ENCODE results near the gene SLC6A9.

The SLC6A9 gene

GRCh38 chr1:44067266-44068250 is 36.3 kb upstream of the SLC6A9 start:
- 74% methylated on average over 6 of the region's 6 CpGs for WGBS
- Histone ChIP-seq H3K9ac (ENCODE audit: low read depth, low read length) (no peak overlapping the region), H3K9me3 (ENCODE audit: insufficient read depth, low read depth, low read length) (no peaks in the 10 kb centered on the region), H3K4me3 (ENCODE audit: low read length) (no peak overlapping the region), H3K27ac (ENCODE audit: low read depth, low read length) (no peak overlapping the region), H3K36me3 (ENCODE audit: insufficient read depth, low read length) (no peaks in the 10 kb centered on the region), H3K27me3 (ENCODE audit: insufficient read depth, low read length) (no peaks in the 10 kb centered on the region), H3K4me1 (ENCODE audit: insufficient read depth, low read length) (no peaks in the 10 kb centered on the region)

DNA sequence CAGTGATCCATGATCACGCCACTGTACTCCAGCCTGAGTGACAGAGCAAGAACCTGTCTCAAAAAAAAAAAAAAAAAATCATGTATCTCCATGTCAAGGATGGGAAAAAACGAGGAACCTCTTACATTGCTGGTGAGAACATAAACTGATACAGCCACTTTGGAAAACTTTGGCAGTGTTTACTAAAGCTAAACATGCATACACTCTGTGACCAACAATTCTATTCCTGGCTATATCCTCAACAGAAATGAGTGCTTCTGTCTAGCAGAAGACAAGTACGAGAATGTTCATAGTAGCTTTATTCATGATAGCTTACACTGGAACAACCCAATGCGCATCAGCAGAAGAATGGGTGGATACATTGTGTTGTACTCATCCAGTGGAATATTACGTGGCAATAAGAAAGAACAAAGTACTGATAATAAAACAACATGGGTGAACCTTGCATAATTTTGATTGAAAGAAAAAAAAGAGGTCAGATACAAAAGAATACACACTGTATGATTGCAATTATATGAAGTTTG is 31.5 kb upstream of the SLC6A9 start:
- 87% methylated on average over 5 of the region's 5 CpGs for WGBS
- no peaks in the 10 kb centered on the region for H3K36me3 ChIP-seq (ENCODE audit: insufficient read depth, low read length)
- no peak overlapping the region for H3K4me3 ChIP-seq (ENCODE audit: low read length)
- H3K4me1 ChIP-seq (ENCODE audit: insufficient read depth, low read length) = no peaks in the 10 kb centered on the region; the same call in 1 of the 2 replicates
- no peak overlapping the region for H3K9ac ChIP-seq (ENCODE audit: low read depth, low read length)
- H3K27me3 ChIP-seq (ENCODE audit: insufficient read depth, low read length) = peaks cover 2% of the 10 kb centered on the region; the same call in 1 of the 2 replicates
- no peak overlapping the region for H3K27ac ChIP-seq (ENCODE audit: low read depth, low read length)
- H3K9me3 ChIP-seq (ENCODE audit: insufficient read depth, low read depth, low read length) = no peaks in the 10 kb centered on the region

DNA sequence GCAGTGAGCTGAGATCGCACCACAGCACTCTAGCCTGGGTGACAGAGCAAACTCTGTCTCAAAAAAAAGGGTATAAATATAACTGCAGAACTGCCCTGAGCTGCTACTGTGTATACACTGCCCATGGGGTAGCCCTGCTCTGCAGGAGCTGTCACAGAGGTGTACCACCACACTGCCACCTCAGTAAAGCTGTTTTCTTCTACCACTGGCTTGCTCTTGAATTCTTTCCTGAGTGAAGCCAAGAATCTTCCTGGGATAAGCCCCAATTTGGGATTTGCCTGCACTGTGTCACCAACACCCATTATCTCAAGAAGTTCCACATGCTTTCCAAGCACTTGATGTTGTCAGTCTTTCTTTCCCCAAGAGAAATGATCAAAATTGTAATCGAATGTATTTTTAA is 30.6 kb upstream of the SLC6A9 start:
- Histone ChIP-seq H3K27me3 (ENCODE audit: insufficient read depth, low read length) (peaks cover 2% of the 10 kb centered on the region; the same call in 1 of the 2 replicates), H3K27ac (ENCODE audit: low read depth, low read length) (no peak overlapping the region), H3K4me3 (ENCODE audit: low read length) (no peak overlapping the region), H3K36me3 (ENCODE audit: insufficient read depth, low read length) (no peaks in the 10 kb centered on the region), H3K4me1 (ENCODE audit: insufficient read depth, low read length) (no peaks in the 10 kb centered on the region; the same call in 1 of the 2 replicates), H3K9me3 (ENCODE audit: insufficient read depth, low read depth, low read length) (no peaks in the 10 kb centered on the region), H3K9ac (ENCODE audit: low read depth, low read length) (no peak overlapping the region)
- 87% methylated on average over 1 of the region's 2 CpGs for WGBS

GRCh38 chr1:44060830-44061267 is 29.6 kb upstream of the SLC6A9 start:
- Histone ChIP-seq H3K4me3 (ENCODE audit: low read length) (no peak overlapping the region), H3K27ac (ENCODE audit: low read depth, low read length) (no peak overlapping the region), H3K9ac (ENCODE audit: low read depth, low read length) (no peak overlapping the region), H3K4me1 (ENCODE audit: insufficient read depth, low read length) (no peaks in the 10 kb centered on the region; the same call in 1 of the 2 replicates), H3K36me3 (ENCODE audit: insufficient read depth, low read length) (no peaks in the 10 kb centered on the region), H3K27me3 (ENCODE audit: insufficient read depth, low read length) (peaks cover 2% of the 10 kb centered on the region; the same call in 1 of the 2 replicates), H3K9me3 (ENCODE audit: insufficient read depth, low read depth, low read length) (no peaks in the 10 kb centered on the region)
- WGBS = 93% methylated on average over 4 of the region's 4 CpGs

- Histone ChIP-seq H3K36me3 (ENCODE audit: insufficient read depth, low read length) (no peaks in the 10 kb centered on the region), H3K4me1 (ENCODE audit: insufficient read depth, low read length) (no peaks in the 10 kb centered on the region; the same call in 1 of the 2 replicates), H3K9ac (ENCODE audit: low read depth, low read length) (no peak overlapping the region), H3K27me3 (ENCODE audit: insufficient read depth, low read length) (peaks cover 2% of the 10 kb centered on the region; the same call in 1 of the 2 replicates), H3K4me3 (ENCODE audit: low read length) (no peak overlapping the region), H3K27ac (ENCODE audit: low read depth, low read length) (no peak overlapping the region), H3K9me3 (ENCODE audit: insufficient read depth, low read depth, low read length) (no peaks in the 10 kb centered on the region)
- 92% methylated on average over 5 of the region's 5 CpGs for WGBS
These were observed 28.5 kb upstream of the SLC6A9 start for GRCh38 chr1:44059664-44060355.

- no peak overlapping the region for H3K9ac ChIP-seq (ENCODE audit: low read depth, low read length)
- H3K27ac ChIP-seq (ENCODE audit: low read depth, low read length) = no peak overlapping the region
- H3K36me3 ChIP-seq (ENCODE audit: insufficient read depth, low read length) = no peaks in the 10 kb centered on the region
- H3K4me3 ChIP-seq (ENCODE audit: low read length) = no peak overlapping the region
- no peaks in the 10 kb centered on the region; the same call in 1 of the 2 replicates for H3K4me1 ChIP-seq (ENCODE audit: insufficient read depth, low read length)
- WGBS = 87% methylated on average over 1 of the region's 1 CpG
- H3K27me3 ChIP-seq (ENCODE audit: insufficient read depth, low read length) = peaks cover 2% of the 10 kb centered on the region; the same call in 1 of the 2 replicates
- no peaks in the 10 kb centered on the region for H3K9me3 ChIP-seq (ENCODE audit: insufficient read depth, low read depth, low read length)
These were observed 27.9 kb upstream of the SLC6A9 start for GRCh38 chr1:44059212-44059611.

GRCh38 chr1:44057293-44057692 is 26.0 kb upstream of the SLC6A9 start:
- no peaks in the 10 kb centered on the region; the same call in 1 of the 2 replicates for H3K4me1 ChIP-seq (ENCODE audit: insufficient read depth, low read length)
- H3K9me3 ChIP-seq (ENCODE audit: insufficient read depth, low read depth, low read length) = no peaks in the 10 kb centered on the region
- H3K27ac ChIP-seq (ENCODE audit: low read depth, low read length) = no peak overlapping the region
- H3K36me3 ChIP-seq (ENCODE audit: insufficient read depth, low read length) = no peaks in the 10 kb centered on the region
- H3K9ac ChIP-seq (ENCODE audit: low read depth, low read length) = no peak overlapping the region
- peaks cover 2% of the 10 kb centered on the region; the same call in 1 of the 2 replicates for H3K27me3 ChIP-seq (ENCODE audit: insufficient read depth, low read length)
- 83% methylated on average over 1 of the region's 1 CpG for WGBS
- no peak overlapping the region for H3K4me3 ChIP-seq (ENCODE audit: low read length)

DNA sequence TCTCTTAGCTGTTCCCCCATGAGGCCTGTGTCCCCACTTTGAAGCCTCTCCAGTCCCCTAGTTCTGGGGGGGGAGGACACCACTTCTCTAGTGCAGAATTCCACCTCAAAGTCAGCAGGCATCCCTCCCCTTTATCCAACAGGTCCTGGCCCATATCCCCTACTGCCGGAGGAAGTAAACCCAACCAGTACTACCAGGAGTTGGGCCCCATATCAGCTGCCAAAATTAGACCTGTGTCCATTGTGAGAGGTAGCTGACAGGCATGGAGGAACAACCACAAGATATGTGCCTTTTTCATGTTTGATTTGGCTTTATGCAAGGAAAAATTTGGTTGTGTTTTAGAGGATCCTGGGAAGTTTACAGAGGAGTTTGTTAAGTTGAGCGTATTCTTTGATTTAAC is 22.1 kb upstream of the SLC6A9 start:
- no peak overlapping the region for H3K27ac ChIP-seq (ENCODE audit: low read depth, low read length)
- 88% methylated on average over 2 of the region's 2 CpGs for WGBS

DNA sequence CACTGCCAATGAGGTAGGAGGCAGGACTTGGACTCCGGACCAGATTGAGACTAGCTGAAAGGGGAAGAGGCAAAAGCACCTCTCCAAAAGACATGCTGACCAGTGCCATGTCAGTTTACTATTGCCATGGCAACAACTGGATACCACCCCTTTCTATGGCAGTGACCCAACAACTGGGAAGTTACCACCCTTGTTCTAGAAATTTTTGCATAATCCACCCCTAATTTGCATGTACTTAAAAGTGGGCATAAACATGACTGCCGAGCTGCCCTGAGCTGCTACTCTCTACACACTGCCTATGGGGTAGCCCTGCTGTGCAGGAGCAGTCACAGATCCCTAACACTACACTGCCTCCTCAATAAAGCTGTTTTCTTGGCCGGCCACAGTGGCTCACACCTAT is 19.0 kb upstream of the SLC6A9 start:
- Histone ChIP-seq H3K4me1 (ENCODE audit: insufficient read depth, low read length) (no peaks in the 10 kb centered on the region), H3K27ac (ENCODE audit: low read depth, low read length) (no peak overlapping the region), H3K9me3 (ENCODE audit: insufficient read depth, low read depth, low read length) (no peaks in the 10 kb centered on the region), H3K27me3 (ENCODE audit: insufficient read depth, low read length) (no peaks in the 10 kb centered on the region), H3K9ac (ENCODE audit: low read depth, low read length) (no peak overlapping the region), H3K36me3 (ENCODE audit: insufficient read depth, low read length) (no peaks in the 10 kb centered on the region), H3K4me3 (ENCODE audit: low read length) (no peak overlapping the region)
- 79% methylated on average over 3 of the region's 3 CpGs for WGBS

More for the DNA sequence above, 22.1 kb upstream of the SLC6A9 start:
- H3K36me3 ChIP-seq (ENCODE audit: insufficient read depth, low read length) = no peaks in the 10 kb centered on the region
- no peak overlapping the region for H3K9ac ChIP-seq (ENCODE audit: low read depth, low read length)
- H3K4me3 ChIP-seq (ENCODE audit: low read length) = no peak overlapping the region
- H3K4me1 ChIP-seq (ENCODE audit: insufficient read depth, low read length) = no peaks in the 10 kb centered on the region
- H3K27me3 ChIP-seq (ENCODE audit: insufficient read depth, low read length) = no peaks in the 10 kb centered on the region
- H3K9me3 ChIP-seq (ENCODE audit: insufficient read depth, low read depth, low read length) = no peaks in the 10 kb centered on the region

DNA sequence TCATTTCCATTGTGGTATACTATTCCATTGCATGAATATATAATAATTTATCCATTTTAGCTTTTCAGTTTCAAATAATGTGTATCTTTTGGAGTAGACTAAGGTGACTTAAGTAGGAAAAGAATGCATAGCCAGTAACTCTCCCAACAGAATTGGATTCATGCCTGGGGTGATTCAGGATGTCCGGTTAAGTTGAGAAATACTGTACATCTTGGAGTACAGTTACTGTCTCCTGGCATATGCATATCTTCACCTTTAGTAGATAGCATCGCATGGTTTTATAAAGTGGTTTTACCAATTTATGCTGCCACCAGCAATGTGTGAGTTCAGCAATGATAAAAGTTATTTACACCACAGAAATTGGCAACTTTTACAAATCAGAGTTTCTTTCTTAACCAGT is 18.6 kb upstream of the SLC6A9 start:
- no peaks in the 10 kb centered on the region for H3K4me1 ChIP-seq (ENCODE audit: insufficient read depth, low read length)

More for the DNA sequence above, 18.6 kb upstream of the SLC6A9 start:
- Histone ChIP-seq H3K27ac (ENCODE audit: low read depth, low read length) (no peak overlapping the region), H3K4me3 (ENCODE audit: low read length) (no peak overlapping the region), H3K9me3 (ENCODE audit: insufficient read depth, low read depth, low read length) (no peaks in the 10 kb centered on the region), H3K36me3 (ENCODE audit: insufficient read depth, low read length) (no peaks in the 10 kb centered on the region), H3K9ac (ENCODE audit: low read depth, low read length) (no peak overlapping the region), H3K27me3 (ENCODE audit: insufficient read depth, low read length) (no peaks in the 10 kb centered on the region)
- 75% methylated on average over 2 of the region's 2 CpGs for WGBS
